ENCODE measurements around the gene EHBP1. TPM values are rescaled to one million over a fixed set of nuclear protein-coding genes. Genes with fewer than 3 reads are reported as not detected.

EHBP1 gene
- total and polyA plus RNA-seq, 2 donors (not counting 3 experiments of a cell fraction or from before 2014, with no cell fraction given), result 8.4 to 34.8 TPM

DNA sequence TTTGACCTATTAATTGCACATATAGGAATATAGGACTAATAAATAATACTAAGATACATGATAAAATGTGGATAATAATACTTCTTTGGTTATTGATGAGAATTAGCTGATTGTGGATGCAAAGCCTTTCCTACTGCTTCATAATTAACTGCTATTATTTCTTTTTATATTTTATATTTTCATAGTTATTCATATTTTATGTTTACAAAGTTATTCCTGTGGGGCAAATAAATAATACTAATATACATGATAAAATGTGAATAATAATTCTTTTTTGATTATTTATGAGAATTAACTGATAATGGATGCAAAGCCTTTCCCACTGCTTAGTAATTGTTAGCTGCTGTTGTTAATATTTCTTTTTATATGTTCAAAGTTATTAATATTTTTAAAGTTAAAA is 146.7 kb downstream of the EHBP1 start:
- H3K4me1 ChIP-seq (ENCODE audit: control insufficient read depth, extremely low read depth, insufficient read depth, low read length), result no peaks in the 10 kb centered on the region
- no peak overlapping the region for H3K9ac ChIP-seq (replicated peaks; ENCODE audit: extremely low read depth, insufficient read depth, low read length)
- no peaks in the 10 kb centered on the region for H3K79me2 ChIP-seq (ENCODE audit: control insufficient read depth, insufficient read depth, low read length)
- intact Hi-C loops (cut with micrococcal nuclease), result no loop called here
- CTCF ChIA-PET, result interaction anchor here (1.0 to 1.6 kb wide), 3 partner anchors 9 to 34 kb away, joined by 3 to 6 read pairs (median 4); no protein-coding TSS in a partner anchor
- no peak for FAIRE-seq
- no peak for DNase-seq (ENCODE audit: low read depth, low spot score)
- H3K4me2 ChIP-seq (ENCODE audit: insufficient read depth, low read length), result no peak overlapping the region
- no peak overlapping the region for H3K4me3 ChIP-seq (replicated peaks in 1 of 3; ENCODE audit: insufficient read depth in 1 of 3, low read depth in 1 of 3, low read length in 3 of 3)
- H3K36me3 ChIP-seq (ENCODE audit: control insufficient read depth in 2 of 2, extremely low read depth in 1 of 2, insufficient read depth in 2 of 2, low read length in 2 of 2), result no peaks in the 10 kb centered on the region
- no peaks in the 10 kb centered on the region for H4K20me1 ChIP-seq (replicated peaks; ENCODE audit: control insufficient read depth, extremely low read depth, insufficient read depth, low read length)
- TF ChIP-seq POLR2A (IDR thresholded peaks at IDR 0.05; ENCODE audit: low read depth, low read length) (no peak), JUN (IDR thresholded peaks at IDR 0.05; ENCODE audit: borderline replicate concordance, insufficient read depth, insufficient read length, low read depth) (no peak), POLR2AphosphoS5 (IDR thresholded peaks at IDR 0.05; ENCODE audit: insufficient read depth, low read depth, low read length) (no peak), FOS (IDR thresholded peaks at IDR 0.05; ENCODE audit: borderline replicate concordance, insufficient read depth, low read length) (no peak)
- dilution Hi-C loops (cut with MboI; ENCODE audit: extremely low pct_ligation_motif_present, low sequenced_read_pairs), result no loop called here
- no TSS peak for BruUV-seq (replicated peaks)
- POLR2A ChIA-PET, result no interaction called here
- no peaks in the 10 kb centered on the region for H3K9me1 ChIP-seq (replicated peaks; ENCODE audit: control insufficient read depth, extremely low read depth, insufficient read depth, low read length)
- H2AFZ ChIP-seq (ENCODE audit: low read depth, low read length), result no peak overlapping the region
- H3K27me3 ChIP-seq (ENCODE audit: control insufficient read depth in 2 of 2, insufficient read depth in 2 of 2, low read length in 2 of 2), result no peaks in the 10 kb centered on the region
- no peaks in the 10 kb centered on the region for H3K9me3 ChIP-seq (replicated peaks; ENCODE audit: control insufficient read depth, insufficient read depth, low read length)
- H3K27ac ChIP-seq (ENCODE audit: insufficient read depth, low read depth, low read length), result no peak overlapping the region

DNA sequence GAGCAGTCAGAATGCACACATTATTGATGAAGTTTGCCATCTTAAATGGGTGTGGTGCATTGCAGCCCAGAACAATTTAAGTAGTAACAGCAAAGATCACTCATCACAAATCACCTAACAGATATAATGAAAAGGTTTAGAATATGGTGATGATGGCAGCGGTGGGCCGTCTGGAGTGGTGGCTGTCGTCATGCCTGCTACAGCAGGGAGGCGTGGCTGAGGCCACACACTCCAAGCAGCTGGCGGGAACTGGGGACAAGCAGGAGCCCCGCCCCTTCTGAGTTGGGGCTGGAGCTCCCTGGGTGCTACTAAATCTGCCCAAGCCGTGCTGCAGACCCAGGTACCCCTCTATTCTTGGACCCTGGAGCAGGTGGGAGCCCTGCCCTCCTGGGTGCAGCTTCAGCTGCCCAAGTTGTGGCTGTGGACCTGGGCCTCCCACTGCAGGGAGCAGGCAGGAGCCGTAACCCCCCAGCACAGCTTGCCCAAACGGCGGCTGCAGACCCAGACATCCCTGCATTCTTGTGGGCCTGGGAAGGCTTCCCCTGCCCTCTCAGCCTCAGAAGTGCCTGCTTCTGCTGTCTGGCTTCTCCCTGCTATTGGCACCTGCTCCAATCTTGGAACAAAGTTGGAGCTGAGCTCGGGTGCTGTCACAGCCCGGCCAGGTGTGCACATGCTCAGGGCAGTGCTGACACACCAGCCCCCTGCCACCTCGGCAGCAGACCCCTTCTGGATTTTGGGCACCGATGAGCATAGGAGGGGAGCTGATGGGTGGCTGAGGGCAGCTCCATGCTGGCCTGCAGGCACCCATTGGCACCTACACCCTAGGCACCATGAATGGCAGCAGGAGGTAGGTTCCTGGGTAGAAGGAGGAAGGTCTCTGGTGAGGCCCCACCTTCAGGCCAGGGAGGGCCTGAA is 149.3 kb downstream of the EHBP1 start:
- BruUV-seq (replicated peaks), result no TSS peak
- TF ChIP-seq POLR2AphosphoS5 (IDR thresholded peaks at IDR 0.05; ENCODE audit: insufficient read depth, low read depth, low read length) (no peak), EZH2 (IDR thresholded peaks at IDR 0.05; ENCODE audit: borderline replicate concordance, low read depth, low read length, severe bottlenecking) (no peak), POLR2A (IDR thresholded peaks at IDR 0.05; ENCODE audit: low read depth, low read length) (no peak), GATA2 (IDR thresholded peaks at IDR 0.05; ENCODE audit: insufficient read depth, insufficient read length, low read depth, low read length) (no peak), JUN (IDR thresholded peaks at IDR 0.05; ENCODE audit: borderline replicate concordance, insufficient read depth, insufficient read length, low read depth) (no peak), MYC (IDR thresholded peaks at IDR 0.05; ENCODE audit: low read depth, low read length) (no peak), FOS (IDR thresholded peaks at IDR 0.05; ENCODE audit: borderline replicate concordance, insufficient read depth, low read length) (no peak)
- TF ChIP-seq, protein P1, sequence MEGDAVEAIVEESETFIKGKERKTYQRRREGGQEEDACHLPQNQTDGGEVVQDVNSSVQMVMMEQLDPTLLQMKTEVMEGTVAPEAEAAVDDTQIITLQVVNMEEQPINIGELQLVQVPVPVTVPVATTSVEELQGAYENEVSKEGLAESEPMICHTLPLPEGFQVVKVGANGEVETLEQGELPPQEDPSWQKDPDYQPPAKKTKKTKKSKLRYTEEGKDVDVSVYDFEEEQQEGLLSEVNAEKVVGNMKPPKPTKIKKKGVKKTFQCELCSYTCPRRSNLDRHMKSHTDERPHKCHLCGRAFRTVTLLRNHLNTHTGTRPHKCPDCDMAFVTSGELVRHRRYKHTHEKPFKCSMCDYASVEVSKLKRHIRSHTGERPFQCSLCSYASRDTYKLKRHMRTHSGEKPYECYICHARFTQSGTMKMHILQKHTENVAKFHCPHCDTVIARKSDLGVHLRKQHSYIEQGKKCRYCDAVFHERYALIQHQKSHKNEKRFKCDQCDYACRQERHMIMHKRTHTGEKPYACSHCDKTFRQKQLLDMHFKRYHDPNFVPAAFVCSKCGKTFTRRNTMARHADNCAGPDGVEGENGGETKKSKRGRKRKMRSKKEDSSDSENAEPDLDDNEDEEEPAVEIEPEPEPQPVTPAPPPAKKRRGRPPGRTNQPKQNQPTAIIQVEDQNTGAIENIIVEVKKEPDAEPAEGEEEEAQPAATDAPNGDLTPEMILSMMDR (IDR thresholded peaks at IDR 0.05; ENCODE audit: extremely low read depth in 1 of 2, insufficient read depth in 1 of 2, low read depth in 1 of 2, low read length in 2 of 2), result no peak
- TF ChIP-seq, protein P2, sequence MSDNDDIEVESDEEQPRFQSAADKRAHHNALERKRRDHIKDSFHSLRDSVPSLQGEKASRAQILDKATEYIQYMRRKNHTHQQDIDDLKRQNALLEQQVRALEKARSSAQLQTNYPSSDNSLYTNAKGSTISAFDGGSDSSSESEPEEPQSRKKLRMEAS (IDR thresholded peaks at IDR 0.05; ENCODE audit: insufficient read depth, insufficient read length), result no peak
- H3K9me3 ChIP-seq (replicated peaks; ENCODE audit: control insufficient read depth, insufficient read depth, low read length), result no peaks in the 10 kb centered on the region
- H4K20me1 ChIP-seq (replicated peaks; ENCODE audit: control insufficient read depth, extremely low read depth, insufficient read depth, low read length), result no peaks in the 10 kb centered on the region
- H3K27ac ChIP-seq (ENCODE audit: insufficient read depth, low read depth, low read length), result no peak overlapping the region
- dilution Hi-C loops (cut with MboI; ENCODE audit: extremely low pct_ligation_motif_present, low sequenced_read_pairs) (no loop called here), intact Hi-C loops (cut with micrococcal nuclease) (no loop called here)
- FAIRE-seq (no peak), DNase-seq (ENCODE audit: low read depth, low spot score) (no peak)
- POLR2A ChIA-PET, result no interaction called here
- no peaks in the 10 kb centered on the region for H3K36me3 ChIP-seq (ENCODE audit: control insufficient read depth in 2 of 2, extremely low read depth in 1 of 2, insufficient read depth in 2 of 2, low read length in 2 of 2)
- no peaks in the 10 kb centered on the region for H3K9me1 ChIP-seq (replicated peaks; ENCODE audit: control insufficient read depth, extremely low read depth, insufficient read depth, low read length)
- no peaks in the 10 kb centered on the region for H3K79me2 ChIP-seq (ENCODE audit: control insufficient read depth, insufficient read depth, low read length)
- no peaks in the 10 kb centered on the region for H3K4me1 ChIP-seq (ENCODE audit: control insufficient read depth, extremely low read depth, insufficient read depth, low read length)
- no peak overlapping the region for H3K4me2 ChIP-seq (ENCODE audit: insufficient read depth, low read length)
- H3K9ac ChIP-seq (replicated peaks; ENCODE audit: extremely low read depth, insufficient read depth, low read length), result no peak overlapping the region
- no peaks in the 10 kb centered on the region for H3K27me3 ChIP-seq (ENCODE audit: control insufficient read depth in 2 of 2, insufficient read depth in 2 of 2, low read length in 2 of 2)
- CTCF ChIA-PET, result interaction anchor here (0.7 kb wide), 1 partner anchor 9 kb away, joined by 3 read pairs; no protein-coding TSS in a partner anchor
- no peak overlapping the region for H3K4me3 ChIP-seq (replicated peaks in 1 of 3; ENCODE audit: insufficient read depth in 1 of 3, low read depth in 1 of 3, low read length in 3 of 3)
- H2AFZ ChIP-seq (ENCODE audit: low read depth, low read length), result no peak overlapping the region
